NCI-H2196 (cell line): Measurements from ENCODE around the gene PLXND1.
"Not testable (repeated sequence)": the region's sequence is repeated elsewhere in the genome, so short reads cannot be mapped to it uniquely, and the experiment has no call there.

ENCODE experiments used
- DNase-seq: peaks from one replicate; lab custom pipeline; 2025; ENCODE audit not compliant: unreplicated experiment; lab: John Stamatoyannopoulos, UW

PLXND1 gene

GRCh38 chr3:129529436-129530210 is 76.9 kb downstream of the PLXND1 start:
- DNase-seq: no peak

GRCh38 chr3:129528589-129529100 is 77.8 kb downstream of the PLXND1 start, which contains the start of gene RHO:
TSS of gene RHO (plus strand) at chr3:129528639. CDS start at chr3:129528734, 95 bp downstream.
- no peak for DNase-seq

GRCh38 chr3:129527262-129527661 is 79.2 kb downstream of the PLXND1 start:
- DNase-seq: no peak

GRCh38 chr3:129526121-129526900 is 80.2 kb downstream of the PLXND1 start:
- no peak for DNase-seq

- DNase-seq: no peak
Measured at GRCh38 chr3:129525341-129525968, 81.0 kb downstream of the PLXND1 start.

- no peak for DNase-seq
Measured at GRCh38 chr3:129524081-129524480, 82.4 kb downstream of the PLXND1 start.

GRCh38 chr3:129522953-129523352 is 83.5 kb downstream of the PLXND1 start:
- DNase-seq: no peak

GRCh38 chr3:129521611-129522010 is 84.9 kb downstream of the PLXND1 start:
- DNase-seq: no peak

GRCh38 chr3:129520960-129521359 is 85.5 kb downstream of the PLXND1 start:
- DNase-seq: no peak

GRCh38 chr3:129519896-129520715 is 86.4 kb downstream of the PLXND1 start:
- no peak for DNase-seq

- DNase-seq: no peak
Measured at GRCh38 chr3:129519449-129519848, 87.0 kb downstream of the PLXND1 start.

- no peak for DNase-seq
Measured at GRCh38 chr3:129518581-129518980, 87.9 kb downstream of the PLXND1 start.

GRCh38 chr3:129518038-129518561 is 88.4 kb downstream of the PLXND1 start:
- DNase-seq: no peak

- no peak for DNase-seq
Measured at GRCh38 chr3:129517516-129517915, 89.0 kb downstream of the PLXND1 start.

- DNase-seq: not testable (repeated sequence)
Measured at GRCh38 chr3:129515821-129516432, 90.5 kb downstream of the PLXND1 start.

GRCh38 chr3:129515108-129515820 is 91.2 kb downstream of the PLXND1 start:
- not testable (repeated sequence) for DNase-seq

GRCh38 chr3:129514563-129514962 is 91.9 kb downstream of the PLXND1 start:
- DNase-seq: no peak

GRCh38 chr3:129514110-129514509 is 92.4 kb downstream of the PLXND1 start:
- DNase-seq: no peak

- no peak for DNase-seq
Measured at GRCh38 chr3:129513705-129514104, 92.8 kb downstream of the PLXND1 start.
